Amniotic epithelial cell (primary cell): ENCODE data around the gene PTPRG.

ENCODE experiments used
- DNase-seq: peaks from one replicate; pipeline ENCODE4 v3.0.0-alpha.2; 2010; ENCODE audit warnings: low read depth

The PTPRG gene

DNA sequence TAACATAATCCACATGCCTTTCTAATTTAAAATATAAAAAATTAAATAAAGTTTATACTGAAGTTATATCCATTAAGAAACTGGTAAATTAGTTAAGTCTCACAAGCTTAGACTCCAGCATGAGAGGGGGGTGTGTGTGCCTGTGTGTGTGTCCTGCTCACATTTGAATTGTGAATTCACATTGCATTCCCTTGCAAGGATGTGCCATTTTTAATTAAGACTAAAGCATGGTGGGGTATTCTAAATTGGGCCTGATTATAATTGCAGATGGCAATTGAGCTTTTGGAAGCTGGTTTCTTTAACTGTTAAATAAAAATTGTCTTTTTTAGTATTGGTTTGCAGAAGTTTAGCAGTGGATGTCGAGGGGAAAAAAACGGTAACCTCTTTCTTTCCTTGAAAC is 56.9 kb downstream of the PTPRG start:
- DNase-seq: no peak

DNA sequence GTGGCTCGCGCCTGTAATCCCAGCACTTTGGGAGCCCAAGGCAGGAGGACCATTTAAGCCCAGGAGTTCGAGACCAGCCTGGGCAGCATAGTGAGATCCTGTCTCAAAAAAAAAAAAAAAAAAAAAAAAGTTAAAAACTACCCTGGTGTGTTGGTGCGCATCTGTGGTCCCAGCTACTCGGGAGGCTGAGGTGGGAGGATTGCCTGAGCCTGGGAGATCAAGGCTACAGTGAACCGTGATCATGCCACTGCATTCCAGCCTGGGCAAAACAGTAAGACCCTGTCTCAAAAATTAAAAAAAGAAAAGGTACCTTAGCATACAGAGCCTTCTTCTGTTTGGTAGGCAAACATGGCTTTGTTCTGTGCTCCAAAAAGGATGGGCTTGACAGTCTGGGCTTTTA is 57.5 kb downstream of the PTPRG start:
- no peak for DNase-seq

DNA sequence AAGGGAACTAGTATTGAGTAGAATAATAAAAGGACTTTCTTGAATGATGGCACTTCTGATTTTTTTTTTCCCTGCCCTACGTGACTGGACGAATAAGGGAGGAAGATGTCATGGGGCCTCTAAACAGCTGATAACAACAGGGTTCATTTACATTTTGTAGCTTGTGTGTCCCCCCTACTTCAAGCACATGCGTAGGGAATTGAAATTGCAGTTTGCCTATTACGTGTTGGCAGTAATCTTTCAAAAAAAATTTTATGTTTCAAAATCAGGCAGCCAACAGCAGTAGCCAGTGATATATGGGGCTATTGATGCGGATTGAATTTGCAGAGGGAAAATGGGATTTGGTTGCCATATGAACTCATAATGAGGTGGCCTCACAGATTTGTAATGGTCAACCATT is 58.7 kb downstream of the PTPRG start:
- DNase-seq: no peak

DNA sequence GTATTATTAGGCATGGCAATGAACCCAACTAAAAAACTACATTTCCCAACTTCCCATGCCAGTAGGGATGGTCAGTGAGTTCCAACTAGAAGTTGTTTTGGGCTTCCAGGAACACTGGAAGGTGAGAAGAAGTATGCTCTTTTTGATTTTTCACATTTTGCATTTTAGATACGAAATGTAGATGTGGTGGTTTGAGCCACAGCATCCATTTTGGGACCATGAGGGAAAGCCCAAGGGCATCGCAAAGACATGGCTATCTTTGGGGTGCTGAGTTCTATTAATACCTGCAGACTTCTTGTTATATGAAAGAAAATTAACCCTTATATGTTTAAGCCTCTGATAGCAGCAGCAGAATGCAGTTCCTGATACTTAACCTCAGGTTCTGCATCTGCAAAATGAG is 62.9 kb downstream of the PTPRG start:
- no peak for DNase-seq

DNA sequence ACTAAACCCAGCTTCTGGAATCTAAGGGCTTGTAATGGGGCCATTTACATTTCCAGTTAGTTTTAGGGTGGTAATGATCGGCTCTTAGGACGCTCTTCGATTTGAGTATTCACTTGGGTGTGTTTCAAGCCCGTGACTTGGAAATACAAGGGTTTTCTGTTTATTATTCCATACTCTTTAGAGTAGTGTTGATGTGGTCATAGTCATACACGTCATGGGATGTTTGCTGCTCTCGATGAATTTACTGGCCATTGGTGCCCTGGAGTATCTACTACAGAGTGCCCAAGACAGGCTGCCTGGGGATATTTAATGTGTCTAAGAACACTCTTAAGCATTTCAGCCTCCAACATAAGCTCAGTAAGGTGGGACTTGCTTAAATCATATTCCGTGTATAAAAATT is 64.1 kb downstream of the PTPRG start:
- DNase-seq: no peak

DNA sequence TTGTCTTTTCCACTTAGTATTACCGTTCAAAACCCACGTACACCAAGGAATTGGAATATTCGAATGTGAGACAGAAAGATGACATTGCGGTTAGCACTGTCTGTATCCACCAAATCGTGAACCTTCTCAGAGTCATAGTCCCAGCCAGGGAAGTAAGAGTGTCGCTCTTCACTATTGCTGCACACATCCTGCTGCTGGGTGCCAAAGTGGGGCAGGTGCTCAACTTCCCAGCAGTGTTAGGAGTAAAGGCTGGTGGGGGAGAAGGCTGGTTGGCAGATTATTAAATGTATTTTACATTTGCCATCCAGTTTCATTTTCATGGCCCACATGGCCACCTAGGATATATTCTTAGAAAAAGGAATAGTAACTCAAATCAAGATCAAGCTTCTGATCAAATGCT is 65.1 kb downstream of the PTPRG start:
- no peak for DNase-seq

DNA sequence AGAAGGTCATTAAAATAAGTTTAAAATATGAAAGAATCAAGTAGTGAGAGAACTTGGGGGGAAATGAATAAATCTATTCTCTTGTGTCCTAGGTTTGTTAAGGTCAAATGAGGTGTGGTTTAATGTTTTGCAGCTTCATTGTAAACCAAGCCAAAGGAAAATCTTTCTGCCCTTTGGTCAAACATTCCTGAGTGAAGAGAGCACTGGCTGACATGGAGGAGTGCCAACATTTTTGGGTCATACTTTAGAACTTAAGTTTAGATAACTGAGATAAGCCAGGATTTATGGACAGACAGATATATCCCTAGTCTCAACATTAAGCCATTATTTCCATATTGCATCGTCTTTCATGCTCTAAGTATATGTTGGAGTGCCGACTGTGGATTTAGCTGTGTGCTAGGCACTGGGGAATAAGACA is 66.4 kb downstream of the PTPRG start:
- DNase-seq: peak; percentile 99

DNA sequence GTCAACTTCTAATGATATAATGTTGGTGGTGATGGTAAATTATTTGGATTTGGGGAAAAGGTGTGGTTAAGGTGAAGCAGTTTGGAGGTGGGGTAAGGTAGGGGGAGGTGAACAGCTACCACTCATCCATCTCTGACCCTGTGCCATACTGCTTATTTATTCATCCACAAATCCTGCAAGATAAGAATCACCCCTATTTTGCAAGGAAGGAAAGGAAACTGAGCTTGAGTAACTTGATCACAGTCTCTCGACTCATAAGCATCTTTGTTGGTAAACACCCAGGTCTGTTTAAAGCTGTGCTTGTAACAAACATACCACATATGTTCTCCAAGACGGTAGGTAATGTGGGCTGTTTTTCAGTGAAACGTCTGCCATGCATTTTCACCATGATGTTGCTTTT is 67.3 kb downstream of the PTPRG start:
- peak; percentile 49 for DNase-seq

DNA sequence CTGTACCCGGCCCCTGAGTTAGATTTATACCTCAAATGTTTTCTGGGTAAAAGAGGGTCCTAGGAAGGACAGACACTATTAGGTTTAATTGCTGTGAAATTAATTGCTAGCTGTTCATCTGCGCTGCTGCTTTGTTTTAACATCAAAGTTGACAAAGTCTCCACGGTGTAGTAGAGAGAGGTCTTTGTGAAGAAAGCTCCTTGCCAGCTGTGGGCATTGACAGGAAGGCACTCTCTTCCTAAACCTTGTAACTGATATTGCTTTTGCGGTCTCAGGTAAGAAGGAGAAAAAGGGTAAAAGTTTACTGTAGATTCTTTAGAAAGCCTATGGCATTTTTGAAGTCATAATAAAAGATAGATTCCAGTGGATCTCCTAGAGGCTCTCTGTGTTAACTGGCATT is 68.1 kb downstream of the PTPRG start:
- no peak for DNase-seq

DNA sequence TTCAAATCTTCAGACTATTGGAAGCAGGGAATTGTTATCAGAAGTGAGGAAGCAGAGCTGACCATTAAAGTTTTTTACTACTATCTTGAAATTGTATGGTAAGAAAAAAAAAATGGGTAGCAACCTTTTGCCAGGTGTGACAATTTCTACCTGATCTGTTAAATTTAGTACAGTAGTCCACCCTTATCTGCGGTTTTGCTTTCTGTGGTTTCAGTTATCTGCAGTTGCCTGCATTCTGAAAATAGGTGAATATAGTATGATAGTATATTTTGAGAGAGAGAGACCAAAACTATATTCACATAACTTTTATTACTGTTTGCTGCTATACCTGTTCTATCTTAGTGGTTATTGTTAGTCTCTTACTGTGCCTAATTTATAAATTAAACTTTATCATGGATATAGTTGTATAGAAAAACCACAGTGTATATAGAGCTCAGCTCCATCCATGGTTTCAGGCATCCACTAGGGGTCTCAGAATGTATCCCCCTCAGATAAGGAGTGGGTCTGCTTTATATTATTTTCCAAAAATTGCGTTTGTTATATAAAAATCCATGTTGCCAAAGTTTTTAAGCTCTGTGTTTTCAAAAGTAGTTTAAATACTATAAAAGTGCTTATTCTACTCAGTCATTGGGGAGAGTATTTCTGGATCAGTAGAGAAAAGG is 69.9 kb downstream of the PTPRG start:
- no peak for DNase-seq

DNA sequence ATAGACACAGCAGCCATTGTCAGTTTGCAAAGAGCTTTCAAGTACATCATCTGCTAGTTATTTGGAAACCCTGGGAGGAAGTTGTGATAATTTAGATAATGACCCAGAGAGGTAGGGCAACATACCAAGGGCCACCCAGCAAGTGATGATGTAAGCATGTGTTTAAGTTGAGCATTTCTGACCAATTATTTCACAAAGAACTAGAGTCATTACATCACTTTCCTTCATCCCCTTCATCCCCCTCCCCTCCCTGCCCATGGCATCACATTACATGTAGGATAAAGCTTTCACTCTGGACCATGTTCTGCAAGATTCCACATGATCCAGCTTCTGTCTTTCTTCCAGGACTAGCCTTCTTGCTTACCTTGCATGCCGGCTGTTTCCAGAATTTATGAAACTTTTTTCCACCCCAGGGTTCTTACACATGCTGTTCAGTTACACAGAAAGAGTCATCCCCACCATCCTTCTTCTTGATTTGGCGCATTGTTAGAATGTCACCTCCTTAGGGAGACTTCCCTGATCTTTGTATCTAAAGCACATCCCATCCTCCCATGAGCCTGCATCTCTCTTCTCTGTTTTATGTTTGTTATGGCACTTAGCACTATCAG is 71.3 kb downstream of the PTPRG start:
- DNase-seq: peak; percentile 33

DNA sequence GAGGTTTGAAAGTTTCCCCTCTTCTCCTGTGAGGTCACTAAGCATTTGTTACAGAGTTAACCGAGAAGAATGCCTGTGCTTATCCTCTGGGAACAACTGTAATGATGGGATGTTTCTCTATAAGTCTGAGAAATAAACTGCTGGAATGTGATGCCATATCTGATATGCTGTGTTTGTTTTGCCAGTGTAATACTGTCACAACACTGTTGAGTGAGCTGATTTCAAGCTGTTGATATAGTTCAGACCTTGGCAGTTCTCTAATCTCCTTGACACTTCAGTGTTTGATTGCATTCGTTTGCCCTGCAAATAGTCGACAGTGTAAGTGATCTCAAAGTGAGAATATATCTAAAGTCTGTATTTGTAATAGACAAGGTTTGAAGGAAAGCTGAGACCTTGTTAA is 73.3 kb downstream of the PTPRG start:
- DNase-seq: peak; percentile 46

DNA sequence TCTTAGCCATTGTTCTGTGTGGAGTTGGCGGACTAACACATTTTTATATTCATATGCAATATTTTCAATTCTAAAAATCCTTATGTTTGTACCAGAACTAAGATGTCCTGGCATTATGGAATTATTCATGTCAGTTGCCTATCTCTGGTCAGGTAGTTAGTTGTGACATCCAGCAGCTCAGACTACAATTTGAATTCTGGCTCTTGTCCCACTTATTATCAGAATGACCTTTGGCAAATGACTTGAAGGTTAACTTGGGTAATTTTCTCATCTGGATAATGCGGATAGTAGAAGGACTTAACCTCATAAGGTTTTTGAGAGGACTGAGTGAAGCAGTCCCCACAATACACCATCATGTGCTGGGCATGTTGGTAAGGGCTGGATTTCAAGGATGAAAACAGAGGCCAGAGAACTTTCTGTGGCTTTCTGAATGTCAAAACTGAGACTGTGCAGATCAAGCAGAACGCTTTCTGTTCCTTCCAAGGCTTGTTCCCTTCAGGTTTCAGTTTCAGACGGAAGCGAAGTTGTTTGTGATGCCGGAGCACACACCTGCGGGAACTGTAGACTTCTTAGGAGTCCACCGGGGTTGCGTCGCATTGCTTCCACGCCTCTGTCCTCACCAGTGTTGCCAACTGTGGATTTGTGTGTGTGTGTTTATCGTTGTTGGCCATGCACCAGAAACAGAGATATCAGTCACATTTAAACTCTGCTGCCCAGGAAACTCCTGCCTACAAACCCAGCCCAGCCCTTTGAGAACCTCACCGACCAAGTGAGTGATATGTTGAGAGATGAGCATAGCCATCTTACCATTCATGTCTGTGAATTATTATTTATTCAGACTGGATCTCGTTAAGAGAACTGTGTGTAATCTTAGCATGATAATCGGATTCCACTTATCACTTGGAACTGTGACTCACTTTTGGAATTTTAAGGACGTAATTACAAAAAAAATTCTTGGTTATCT is 76.0 kb downstream of the PTPRG start:
- DNase-seq: peak; percentile 82

DNA sequence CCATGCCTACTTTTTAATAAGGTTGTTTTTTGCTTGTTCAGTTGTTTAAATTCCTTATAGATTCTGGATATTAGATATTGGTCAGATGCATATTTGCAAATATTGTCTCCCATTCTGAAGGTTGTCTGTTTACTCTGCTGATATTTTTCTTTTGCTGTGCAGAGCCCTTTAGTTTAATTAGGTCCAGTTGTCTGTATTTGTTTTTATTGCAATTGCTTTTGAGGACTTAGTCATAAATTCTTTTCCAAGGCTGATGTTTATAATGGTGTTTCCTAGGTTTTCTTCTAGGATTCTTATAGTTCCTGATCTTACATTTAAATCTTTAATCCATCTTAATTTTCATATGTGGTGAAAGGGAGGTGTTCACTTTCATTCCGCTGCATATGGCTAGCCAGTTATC is 77.4 kb downstream of the PTPRG start:
- DNase-seq: no peak

DNA sequence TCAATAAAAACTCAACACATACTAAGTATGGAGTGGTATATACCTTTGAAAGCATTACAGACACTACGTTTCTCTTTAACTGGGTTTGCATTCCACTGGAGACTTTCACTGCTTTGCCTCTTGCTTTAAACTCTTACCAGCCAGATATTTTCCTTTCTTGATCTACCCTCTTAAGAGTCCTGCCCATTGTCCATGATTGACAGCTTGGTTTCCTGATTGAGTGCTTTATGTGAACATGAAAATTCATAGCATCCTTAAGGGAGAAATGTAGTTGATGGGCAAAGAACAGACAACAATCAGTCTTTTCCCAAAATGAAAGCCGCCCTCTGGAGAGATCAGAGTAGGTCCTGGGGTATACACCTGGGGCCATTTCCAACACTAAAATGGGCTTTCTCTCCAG is 78.6 kb downstream of the PTPRG start:
- DNase-seq: no peak

DNA sequence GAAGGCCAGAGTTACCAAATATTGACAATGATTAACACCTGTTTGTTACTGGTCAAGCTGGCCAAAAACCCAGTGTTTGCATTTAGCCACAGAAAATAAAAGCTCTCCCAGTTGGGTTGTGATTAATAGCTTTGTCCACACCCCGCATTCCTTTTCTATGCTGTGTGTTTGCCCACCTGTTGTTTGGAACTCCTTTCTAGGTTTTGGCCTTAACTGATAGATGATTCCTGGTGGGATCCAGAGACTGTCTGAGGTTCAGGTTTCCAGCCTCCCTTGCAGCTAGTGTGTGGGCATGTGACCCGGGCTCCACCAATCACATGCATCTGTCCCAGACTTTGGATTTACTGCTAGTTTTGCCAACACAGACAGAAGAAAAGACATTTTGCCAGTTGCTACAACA is 83.8 kb downstream of the PTPRG start:
- DNase-seq: no peak

DNA sequence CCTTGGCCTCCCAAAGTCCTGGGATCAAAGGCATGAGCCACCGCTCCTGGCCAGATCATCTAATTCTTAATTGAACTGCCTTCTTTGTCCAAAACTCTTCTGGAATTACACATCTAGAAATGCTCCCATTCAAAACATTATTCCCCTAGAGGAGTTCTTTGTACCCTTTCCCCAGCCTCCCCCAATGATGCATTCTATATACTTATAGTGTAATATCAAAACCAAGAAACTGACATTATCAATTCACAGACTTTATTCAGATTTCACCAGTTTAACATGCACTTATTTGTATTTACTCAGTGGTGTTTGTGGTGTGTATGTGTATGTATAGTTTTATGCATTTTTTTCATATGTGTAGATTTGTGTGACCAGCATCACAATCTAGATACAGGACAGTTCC is 85.0 kb downstream of the PTPRG start:
- no peak for DNase-seq

DNA sequence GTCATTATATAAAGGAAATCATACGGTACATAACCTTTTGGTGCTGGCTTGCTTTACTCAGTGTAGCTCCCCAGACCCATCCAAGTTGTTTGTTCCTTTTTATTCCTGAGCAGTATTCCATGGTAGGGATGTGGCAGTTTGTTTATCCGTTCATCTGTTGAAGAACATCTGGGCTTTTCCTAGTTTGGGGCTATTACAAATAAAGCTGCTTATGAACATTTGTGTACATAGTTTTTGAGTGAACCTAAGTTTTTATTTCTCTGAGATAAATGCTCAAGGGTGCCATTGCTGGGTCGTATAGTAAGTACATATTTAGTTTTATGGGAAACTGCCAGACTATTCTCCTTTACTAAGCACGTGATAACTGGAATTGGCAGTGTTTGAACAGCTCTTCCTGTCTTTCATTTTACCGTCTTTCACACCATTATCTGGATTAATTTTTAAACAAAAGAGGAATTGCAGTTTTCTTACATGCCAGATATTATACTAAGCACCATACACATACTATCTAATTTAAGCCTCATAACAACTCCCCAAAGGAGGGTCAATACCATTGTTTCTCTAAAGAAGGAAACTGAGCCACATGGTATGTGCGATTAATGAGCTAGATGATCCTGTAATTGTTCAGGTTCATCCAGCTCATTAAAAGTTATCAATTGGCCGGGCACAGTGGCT is 85.6 kb downstream of the PTPRG start:
- DNase-seq: no peak

DNA sequence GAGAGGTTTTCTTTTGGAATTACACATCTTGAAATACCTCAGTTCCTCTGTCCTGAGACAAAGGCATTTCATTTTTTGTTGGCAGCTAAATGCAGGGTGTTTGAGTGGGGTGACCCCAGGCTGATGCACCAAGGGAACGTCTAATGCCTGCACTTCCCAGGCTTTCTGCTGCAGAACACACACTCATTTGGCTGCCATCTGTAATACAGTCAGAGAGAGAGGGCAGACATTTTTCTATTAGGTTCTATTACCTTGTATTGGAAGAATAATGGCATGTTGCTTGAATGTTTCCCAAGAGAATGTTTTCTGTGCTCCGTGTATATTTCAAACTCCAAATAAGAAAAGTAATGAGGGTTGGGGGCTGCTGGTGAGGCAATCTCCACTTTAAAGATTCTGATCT is 87.1 kb downstream of the PTPRG start:
- DNase-seq: no peak

DNA sequence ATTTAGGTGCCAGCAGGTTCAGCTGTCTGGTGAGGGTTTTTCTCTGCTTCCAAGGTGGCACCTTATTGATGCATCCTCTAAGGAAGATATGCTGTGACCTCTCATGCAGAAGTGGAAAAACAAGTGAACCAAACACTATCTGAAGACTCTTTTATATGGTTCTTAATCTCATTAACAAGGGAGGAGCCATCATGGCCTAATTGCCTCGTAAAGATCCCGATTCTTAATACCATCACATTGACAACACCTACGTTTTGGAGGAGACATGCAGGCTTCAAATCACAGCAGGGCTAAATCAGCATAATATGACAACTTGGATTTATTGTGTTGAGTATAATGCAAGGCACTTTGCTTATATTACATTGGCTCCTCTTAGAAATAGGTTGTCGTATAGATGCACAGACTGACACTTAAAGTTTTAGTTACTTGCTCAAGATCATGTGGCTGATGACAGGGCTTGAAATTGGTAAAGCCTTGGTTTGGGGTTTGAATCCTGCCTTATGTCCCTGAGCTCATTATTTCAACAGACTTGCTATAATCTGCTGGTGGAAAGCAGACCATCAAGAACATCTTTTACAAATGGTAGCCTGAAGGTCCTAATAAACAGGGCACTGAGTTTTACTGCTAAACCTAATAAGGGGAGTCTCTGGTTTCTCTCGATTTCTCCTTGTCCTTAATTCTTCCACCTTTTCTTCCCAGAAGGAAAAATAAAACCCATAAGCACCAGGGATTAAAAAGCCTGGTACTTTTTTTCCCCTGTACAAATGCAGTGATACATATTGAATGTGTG is 88.2 kb downstream of the PTPRG start:
- no peak for DNase-seq

DNA sequence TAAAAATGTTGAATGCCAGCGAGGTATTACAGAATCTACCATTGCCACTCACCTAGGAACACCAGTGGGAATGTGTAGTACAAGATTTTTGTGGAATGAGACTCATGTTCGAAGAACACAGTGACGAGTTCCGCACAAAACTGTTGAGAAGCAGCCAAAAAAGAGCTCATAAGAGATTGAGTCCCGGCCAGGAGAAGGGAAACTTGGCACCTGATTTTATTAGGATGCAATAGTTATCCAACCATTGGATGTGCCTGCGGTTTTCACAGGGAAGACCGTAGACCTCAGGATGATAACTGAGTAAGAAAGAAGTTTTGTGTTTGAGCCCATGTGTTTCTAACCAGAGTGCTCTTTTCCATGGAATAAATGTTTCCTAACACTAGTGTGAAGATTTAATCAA is 88.9 kb downstream of the PTPRG start:
- DNase-seq: no peak
